IPS-18a (cell line): Measurements from ENCODE around the gene GAS1.

Experiments
- H3K27ac ChIP-seq: one replicate; pipeline ENCODE4 v1.5.1; 2013; ENCODE audit warnings: low read length
- H3K27me3 ChIP-seq: one replicate; pipeline ENCODE4 v1.6.1; 2013; ENCODE audit warnings: mild to moderate bottlenecking, low read length; ENCODE audit not compliant: control insufficient read depth, insufficient read depth
- H3K36me3 ChIP-seq: one replicate; pipeline ENCODE4 v1.6.1; 2013; ENCODE audit warnings: low read depth, low read length; ENCODE audit not compliant: control insufficient read depth
- H3K4me1 ChIP-seq: one replicate; pipeline ENCODE4 v1.6.1; 2013; ENCODE audit warnings: low read depth, low read length; ENCODE audit not compliant: control insufficient read depth
- H3K4me3 ChIP-seq: one replicate; pipeline ENCODE4 v1.5.1; 2013; ENCODE audit warnings: low read length
- H3K9ac ChIP-seq: one replicate; pipeline ENCODE4 v1.6.1; 2013; ENCODE audit warnings: mild to moderate bottlenecking, low read length, moderate library complexity
- H3K9me3 ChIP-seq: one replicate; pipeline ENCODE4 v1.6.1; 2013; ENCODE audit warnings: low read depth, low read length; ENCODE audit not compliant: control insufficient read depth

The GAS1 gene

GRCh38 chr9:86978922-86979474 lies 31.7 kb upstream of the GAS1 start:
- no peak overlapping the region for H3K27ac ChIP-seq
- no peak overlapping the region for H3K4me3 ChIP-seq
- no peaks in the 10 kb centered on the region for H3K27me3 ChIP-seq
- H3K9ac ChIP-seq = no peak overlapping the region
- H3K9me3 ChIP-seq = no peaks in the 10 kb centered on the region
- H3K36me3 ChIP-seq = no peaks in the 10 kb centered on the region
- no peaks in the 10 kb centered on the region for H3K4me1 ChIP-seq

- Histone ChIP-seq H3K9me3 (no peaks in the 10 kb centered on the region), H3K4me1 (no peaks in the 10 kb centered on the region), H3K27me3 (no peaks in the 10 kb centered on the region), H3K9ac (no peak overlapping the region), H3K27ac (no peak overlapping the region), H3K4me3 (no peak overlapping the region), H3K36me3 (no peaks in the 10 kb centered on the region)
Measured at GRCh38 chr9:86978413-86978812, 31.1 kb upstream of the GAS1 start.

GRCh38 chr9:86977205-86977835 lies 30.0 kb upstream of the GAS1 start:
- H3K27me3 ChIP-seq = no peaks in the 10 kb centered on the region
- no peaks in the 10 kb centered on the region for H3K4me1 ChIP-seq

GRCh38 chr9:86975606-86976005 lies 28.3 kb upstream of the GAS1 start:
- Histone ChIP-seq H3K27ac (no peak overlapping the region), H3K36me3 (no peaks in the 10 kb centered on the region), H3K27me3 (no peaks in the 10 kb centered on the region)

More at GRCh38 chr9:86977205-86977835, 30.0 kb upstream of the GAS1 start:
- Histone ChIP-seq H3K4me3 (no peak overlapping the region), H3K36me3 (no peaks in the 10 kb centered on the region), H3K9me3 (no peaks in the 10 kb centered on the region), H3K9ac (no peak overlapping the region), H3K27ac (no peak overlapping the region)

GRCh38 chr9:86975036-86975435 lies 27.7 kb upstream of the GAS1 start:
- no peaks in the 10 kb centered on the region for H3K27me3 ChIP-seq
- no peak overlapping the region for H3K9ac ChIP-seq
- no peak overlapping the region for H3K4me3 ChIP-seq
- H3K36me3 ChIP-seq = no peaks in the 10 kb centered on the region
- no peak overlapping the region for H3K27ac ChIP-seq
- no peaks in the 10 kb centered on the region for H3K4me1 ChIP-seq
- H3K9me3 ChIP-seq = no peaks in the 10 kb centered on the region

More at GRCh38 chr9:86975606-86976005, 28.3 kb upstream of the GAS1 start:
- H3K4me3 ChIP-seq = no peak overlapping the region
- H3K9ac ChIP-seq = no peak overlapping the region
- H3K9me3 ChIP-seq = no peaks in the 10 kb centered on the region
- H3K4me1 ChIP-seq = no peaks in the 10 kb centered on the region

GRCh38 chr9:86974421-86974820 lies 27.1 kb upstream of the GAS1 start:
- no peaks in the 10 kb centered on the region for H3K9me3 ChIP-seq

GRCh38 chr9:86971742-86972141 lies 24.4 kb upstream of the GAS1 start:
- H3K27ac ChIP-seq = no peak overlapping the region
- H3K4me3 ChIP-seq = no peak overlapping the region
- H3K9me3 ChIP-seq = no peaks in the 10 kb centered on the region
- H3K27me3 ChIP-seq = no peaks in the 10 kb centered on the region
- H3K36me3 ChIP-seq = no peaks in the 10 kb centered on the region
- H3K4me1 ChIP-seq = no peaks in the 10 kb centered on the region
- no peak overlapping the region for H3K9ac ChIP-seq

More at GRCh38 chr9:86974421-86974820, 27.1 kb upstream of the GAS1 start:
- no peaks in the 10 kb centered on the region for H3K36me3 ChIP-seq
- H3K9ac ChIP-seq = no peak overlapping the region
- H3K4me3 ChIP-seq = no peak overlapping the region
- no peaks in the 10 kb centered on the region for H3K4me1 ChIP-seq
- no peaks in the 10 kb centered on the region for H3K27me3 ChIP-seq
- H3K27ac ChIP-seq = no peak overlapping the region

- no peak overlapping the region for H3K4me3 ChIP-seq
- H3K27me3 ChIP-seq = no peaks in the 10 kb centered on the region
- H3K9ac ChIP-seq = no peak overlapping the region
- no peaks in the 10 kb centered on the region for H3K36me3 ChIP-seq
- H3K4me1 ChIP-seq = no peaks in the 10 kb centered on the region
- no peak overlapping the region for H3K27ac ChIP-seq
- H3K9me3 ChIP-seq = no peaks in the 10 kb centered on the region
Measured at GRCh38 chr9:86968258-86968920, 21.1 kb upstream of the GAS1 start.

- no peaks in the 10 kb centered on the region for H3K4me1 ChIP-seq
- H3K9ac ChIP-seq = no peak overlapping the region
- H3K9me3 ChIP-seq = no peaks in the 10 kb centered on the region
- H3K36me3 ChIP-seq = no peaks in the 10 kb centered on the region
- H3K27me3 ChIP-seq = no peaks in the 10 kb centered on the region
- H3K27ac ChIP-seq = no peak overlapping the region
- no peak overlapping the region for H3K4me3 ChIP-seq
Measured at GRCh38 chr9:86966852-86967511, 19.7 kb upstream of the GAS1 start.

- H3K4me3 ChIP-seq = no peak overlapping the region
- H3K27ac ChIP-seq = no peak overlapping the region
Measured at GRCh38 chr9:86965636-86966395, 18.5 kb upstream of the GAS1 start.

GRCh38 chr9:86962692-86963091 lies 15.4 kb upstream of the GAS1 start:
- no peaks in the 10 kb centered on the region for H3K36me3 ChIP-seq
- no peaks in the 10 kb centered on the region for H3K27me3 ChIP-seq
- H3K4me3 ChIP-seq = no peak overlapping the region

More at GRCh38 chr9:86965636-86966395, 18.5 kb upstream of the GAS1 start:
- Histone ChIP-seq H3K9me3 (no peaks in the 10 kb centered on the region), H3K27me3 (no peaks in the 10 kb centered on the region), H3K36me3 (no peaks in the 10 kb centered on the region), H3K4me1 (no peaks in the 10 kb centered on the region), H3K9ac (no peak overlapping the region)

More at GRCh38 chr9:86962692-86963091, 15.4 kb upstream of the GAS1 start:
- no peaks in the 10 kb centered on the region for H3K9me3 ChIP-seq
- H3K9ac ChIP-seq = no peak overlapping the region
- no peak overlapping the region for H3K27ac ChIP-seq
- H3K4me1 ChIP-seq = no peaks in the 10 kb centered on the region
